ENCODE data around the gene B3GAT1. TPM values are rescaled to one million over a fixed set of nuclear protein-coding genes. Genes with fewer than 3 reads are reported as not detected.

B3GAT1 gene
- total RNA-seq, 4 donors from 2014 or later = 0.40 to 0.76 TPM; not detected in 2

- Histone ChIP-seq H3K27ac (no peak overlapping the region), H3K36me3 (no peaks in the 10 kb centered on the region), H3K4me3 (no peak overlapping the region), H3K4me1 (no peaks in the 10 kb centered on the region), H3K27me3 (peaks cover 0 to 7% of the 10 kb centered on the region in 2 donors), H3K9me3 (no peaks in the 10 kb centered on the region)
- no peak for TF ChIP-seq POLR2A (IDR thresholded peaks at IDR 0.05)
- TF ChIP-seq, protein P1, sequence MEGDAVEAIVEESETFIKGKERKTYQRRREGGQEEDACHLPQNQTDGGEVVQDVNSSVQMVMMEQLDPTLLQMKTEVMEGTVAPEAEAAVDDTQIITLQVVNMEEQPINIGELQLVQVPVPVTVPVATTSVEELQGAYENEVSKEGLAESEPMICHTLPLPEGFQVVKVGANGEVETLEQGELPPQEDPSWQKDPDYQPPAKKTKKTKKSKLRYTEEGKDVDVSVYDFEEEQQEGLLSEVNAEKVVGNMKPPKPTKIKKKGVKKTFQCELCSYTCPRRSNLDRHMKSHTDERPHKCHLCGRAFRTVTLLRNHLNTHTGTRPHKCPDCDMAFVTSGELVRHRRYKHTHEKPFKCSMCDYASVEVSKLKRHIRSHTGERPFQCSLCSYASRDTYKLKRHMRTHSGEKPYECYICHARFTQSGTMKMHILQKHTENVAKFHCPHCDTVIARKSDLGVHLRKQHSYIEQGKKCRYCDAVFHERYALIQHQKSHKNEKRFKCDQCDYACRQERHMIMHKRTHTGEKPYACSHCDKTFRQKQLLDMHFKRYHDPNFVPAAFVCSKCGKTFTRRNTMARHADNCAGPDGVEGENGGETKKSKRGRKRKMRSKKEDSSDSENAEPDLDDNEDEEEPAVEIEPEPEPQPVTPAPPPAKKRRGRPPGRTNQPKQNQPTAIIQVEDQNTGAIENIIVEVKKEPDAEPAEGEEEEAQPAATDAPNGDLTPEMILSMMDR (IDR thresholded peaks at IDR 0.05) = no peak
- DNase-seq = no peak
- intact Hi-C loops (cut with DNase I; ENCODE audit: low total_unique reads) = no loop called here
Observed at GRCh38 chr11:134405841-134406240, 6.2 kb downstream of the B3GAT1 start.

- H3K9me3 ChIP-seq = no peaks in the 10 kb centered on the region
- H3K27me3 ChIP-seq = peaks cover 0 to 2% of the 10 kb centered on the region in 2 donors
- no peak overlapping the region for H3K27ac ChIP-seq
- H3K4me1 ChIP-seq = no peaks in the 10 kb centered on the region
- H3K36me3 ChIP-seq = no peaks in the 10 kb centered on the region
- no peak overlapping the region for H3K4me3 ChIP-seq
- no peak for TF ChIP-seq POLR2A (IDR thresholded peaks at IDR 0.05)
- TF ChIP-seq, protein P1 (IDR thresholded peaks at IDR 0.05) = no peak
- intact Hi-C loops (cut with DNase I; ENCODE audit: low total_unique reads) = no loop called here
- DNase-seq = no peak
Observed at GRCh38 chr11:134405436-134405835, 6.6 kb downstream of the B3GAT1 start.

- Histone ChIP-seq H3K4me3 (no peak overlapping the region), H3K4me1 (no peaks in the 10 kb centered on the region), H3K9me3 (no peaks in the 10 kb centered on the region), H3K36me3 (no peaks in the 10 kb centered on the region), H3K27ac (no peak overlapping the region), H3K27me3 (no peaks in the 10 kb centered on the region)
- intact Hi-C loops (cut with DNase I; ENCODE audit: low total_unique reads) = no loop called here
- TF ChIP-seq POLR2A (IDR thresholded peaks at IDR 0.05) = no peak
- TF ChIP-seq, protein P1 (IDR thresholded peaks at IDR 0.05) = no peak
- DNase-seq = no peak
Observed at GRCh38 chr11:134404575-134405341, 7.3 kb downstream of the B3GAT1 start.

DNA sequence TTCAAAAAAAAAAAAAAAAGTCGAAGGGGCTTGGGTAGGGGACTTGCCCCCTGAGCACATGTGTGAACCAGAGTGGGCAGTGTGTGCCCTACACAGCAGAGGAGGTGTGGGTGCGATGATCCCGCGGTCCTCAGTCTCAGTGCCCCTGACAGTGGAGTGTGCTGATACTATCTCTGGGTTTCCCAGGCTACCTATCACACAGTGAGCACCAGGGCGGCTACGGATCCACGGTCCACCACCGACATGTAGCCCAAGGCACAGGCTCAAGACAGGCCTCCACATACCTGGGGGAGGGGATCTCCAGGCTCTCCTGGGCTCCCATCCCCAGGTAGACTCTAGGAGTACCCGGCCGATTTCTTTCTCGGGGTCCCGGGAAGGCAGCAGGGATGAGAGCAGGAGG, 9.1 kb downstream of the B3GAT1 start:
- H3K27ac ChIP-seq = no peak overlapping the region
- H3K4me3 ChIP-seq = no peak overlapping the region
- H3K9me3 ChIP-seq = no peaks in the 10 kb centered on the region
- H3K27me3 ChIP-seq = no peaks in the 10 kb centered on the region
- no peaks in the 10 kb centered on the region for H3K4me1 ChIP-seq
- TF ChIP-seq, protein P1 (IDR thresholded peaks at IDR 0.05) = no peak
- no peak for TF ChIP-seq POLR2A (IDR thresholded peaks at IDR 0.05)
- intact Hi-C loops (cut with DNase I; ENCODE audit: low total_unique reads) = no loop called here
- no peaks in the 10 kb centered on the region for H3K36me3 ChIP-seq
- DNase-seq = no peak
